GM13977 (cell line): ENCODE data around the gene LRRC10B.
"Not testable (repeated sequence)": the region's sequence is repeated elsewhere in the genome, so short reads cannot be mapped to it uniquely, and the experiment has no call there.

ENCODE experiments used
- DNase-seq: peaks from one replicate; pipeline ENCODE4 v3.0.0; 2012; ENCODE audit warnings: low spot score
- in situ Hi-C: fragments of 300-500 bp; cut with MboI; formaldehyde crosslinking; loops from one replicate; pipeline ENCODE4 v1.12.0; 2022; ENCODE audit warnings: low sequenced_read_pairs, low pct_unique_long_range_greater_than_20kb, mixed read lengths, inconsistent platforms; ENCODE audit not compliant: unreplicated experiment
- TF ChIP-seq, protein P1 (sequence below): IDR thresholded peaks from 2 replicates; pipeline ENCODE4 v1.5.1; 2012; ENCODE audit warnings: mild to moderate bottlenecking, control low read depth; ENCODE audit not compliant: insufficient read depth; ENCODE audit errors: extremely low read depth, missing control alignments

The LRRC10B gene

DNA sequence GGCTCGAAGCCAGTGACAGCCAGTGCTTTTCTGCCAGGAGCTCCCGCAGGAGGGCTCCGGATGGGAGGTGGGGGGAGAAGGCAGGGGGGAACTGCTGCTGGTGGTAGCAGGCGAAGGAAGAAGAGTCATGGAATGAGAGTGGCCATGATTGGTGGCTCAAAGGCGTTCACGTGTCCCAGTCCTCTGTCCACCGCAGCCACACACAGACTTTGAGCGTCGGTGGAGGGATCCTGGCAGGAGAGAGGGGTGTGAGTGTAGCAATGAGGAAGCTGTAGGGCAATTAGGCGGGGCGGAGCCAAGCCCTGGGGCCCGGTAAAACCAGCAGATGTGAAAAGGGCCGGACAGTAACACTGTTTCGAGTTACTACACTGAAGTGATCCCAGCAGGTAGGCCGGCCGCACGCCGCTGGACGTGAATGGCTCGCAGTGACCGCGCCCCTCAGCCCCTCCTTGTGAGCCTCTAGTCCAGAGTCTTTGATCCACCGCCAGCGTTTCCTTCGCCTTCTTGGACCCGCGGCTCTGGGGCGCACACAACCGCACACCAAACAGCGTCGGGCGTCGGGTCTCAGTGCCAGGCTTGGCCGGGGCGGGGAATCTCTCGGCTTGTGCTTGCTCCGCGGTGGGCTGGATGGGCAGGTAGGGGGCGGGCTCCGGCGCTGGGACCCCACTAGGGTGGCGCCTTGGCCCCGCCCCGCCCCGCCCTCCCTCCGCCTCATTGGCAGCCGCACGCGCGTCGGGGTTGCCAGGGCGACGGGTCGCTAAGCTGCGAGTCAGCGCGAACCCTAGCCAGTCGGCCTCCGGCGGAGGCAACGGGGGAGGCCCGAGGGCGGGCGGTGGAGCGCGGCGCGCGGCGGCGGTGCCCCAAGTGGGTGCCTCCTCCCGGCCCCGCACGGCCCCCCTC, at the start of gene LRRC10B:
Gene LRRC10B, plus strand, starts transcription at position 788 of the 900 bp plus-strand sequence. CDS start 250 bp downstream, outside the sequence.
- in situ Hi-C loops = no loop called here
- TF ChIP-seq, protein P1, sequence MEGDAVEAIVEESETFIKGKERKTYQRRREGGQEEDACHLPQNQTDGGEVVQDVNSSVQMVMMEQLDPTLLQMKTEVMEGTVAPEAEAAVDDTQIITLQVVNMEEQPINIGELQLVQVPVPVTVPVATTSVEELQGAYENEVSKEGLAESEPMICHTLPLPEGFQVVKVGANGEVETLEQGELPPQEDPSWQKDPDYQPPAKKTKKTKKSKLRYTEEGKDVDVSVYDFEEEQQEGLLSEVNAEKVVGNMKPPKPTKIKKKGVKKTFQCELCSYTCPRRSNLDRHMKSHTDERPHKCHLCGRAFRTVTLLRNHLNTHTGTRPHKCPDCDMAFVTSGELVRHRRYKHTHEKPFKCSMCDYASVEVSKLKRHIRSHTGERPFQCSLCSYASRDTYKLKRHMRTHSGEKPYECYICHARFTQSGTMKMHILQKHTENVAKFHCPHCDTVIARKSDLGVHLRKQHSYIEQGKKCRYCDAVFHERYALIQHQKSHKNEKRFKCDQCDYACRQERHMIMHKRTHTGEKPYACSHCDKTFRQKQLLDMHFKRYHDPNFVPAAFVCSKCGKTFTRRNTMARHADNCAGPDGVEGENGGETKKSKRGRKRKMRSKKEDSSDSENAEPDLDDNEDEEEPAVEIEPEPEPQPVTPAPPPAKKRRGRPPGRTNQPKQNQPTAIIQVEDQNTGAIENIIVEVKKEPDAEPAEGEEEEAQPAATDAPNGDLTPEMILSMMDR = no peak
- DNase-seq = peak; percentile 72

DNA sequence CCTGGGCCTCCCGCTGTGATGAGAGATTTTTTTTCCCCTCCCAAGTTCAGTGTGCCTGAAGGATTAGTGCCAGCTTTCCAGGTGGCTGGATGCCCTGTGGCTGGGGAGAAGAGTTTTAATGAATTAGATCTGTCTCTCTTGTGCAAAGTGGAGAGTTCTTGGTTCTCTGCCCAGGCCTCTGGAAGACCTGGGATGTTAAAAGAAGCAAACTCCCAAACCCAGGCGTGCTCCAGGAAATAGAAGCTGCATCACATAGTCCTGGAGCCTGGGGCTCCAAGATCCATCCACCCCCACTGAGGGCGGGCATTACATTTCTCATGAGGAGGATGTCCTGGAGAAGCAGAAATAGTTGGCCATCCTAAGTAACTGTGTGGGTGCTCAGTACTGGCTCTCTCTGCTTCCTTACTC, 48.1 kb upstream of the LRRC10B start:
- TF ChIP-seq, protein P1 = no peak
- in situ Hi-C loops = no loop called here
- DNase-seq = no peak

DNA sequence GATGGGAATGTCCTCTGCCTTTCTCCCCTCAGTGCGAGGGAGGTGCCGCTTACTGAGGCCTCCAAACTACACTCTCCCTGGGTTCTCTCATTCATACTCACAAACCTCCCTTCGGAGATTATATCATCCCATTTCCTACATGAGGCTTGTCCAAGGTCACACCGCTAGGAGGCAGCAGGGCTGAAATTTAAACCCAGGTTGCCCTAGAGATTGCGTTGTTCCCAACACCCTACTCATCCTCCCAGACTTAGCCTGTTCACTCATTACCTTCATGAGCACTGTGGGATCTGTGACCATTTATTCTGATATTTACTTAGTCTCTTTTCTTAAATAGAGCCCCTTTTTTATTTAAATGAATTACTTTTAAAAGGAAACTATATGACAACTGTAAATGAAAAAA, 47.6 kb upstream of the LRRC10B start:
- in situ Hi-C loops = no loop called here
- DNase-seq = no peak
- TF ChIP-seq, protein P1 = no peak

DNA sequence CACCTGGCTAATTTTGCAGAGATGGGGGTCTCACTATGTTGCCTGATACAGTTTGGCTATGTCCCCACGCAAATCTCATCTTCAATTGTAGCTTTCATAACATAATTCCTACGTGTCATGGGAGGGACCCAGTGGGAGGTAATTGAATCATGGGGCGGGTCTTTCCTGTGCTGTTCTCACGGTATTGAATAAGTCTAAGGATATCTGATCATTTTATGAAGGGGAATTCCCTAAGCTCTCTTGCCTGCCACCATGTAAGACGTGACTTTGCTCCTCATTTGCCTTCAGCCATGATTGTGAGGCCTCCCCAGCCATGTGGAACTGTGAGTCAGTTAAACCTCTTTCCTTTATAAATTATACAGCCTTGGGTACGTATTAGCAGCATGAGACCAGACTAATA, 40.9 kb upstream of the LRRC10B start:
- DNase-seq, in situ Hi-C loops: not testable (repeated sequence)

DNA sequence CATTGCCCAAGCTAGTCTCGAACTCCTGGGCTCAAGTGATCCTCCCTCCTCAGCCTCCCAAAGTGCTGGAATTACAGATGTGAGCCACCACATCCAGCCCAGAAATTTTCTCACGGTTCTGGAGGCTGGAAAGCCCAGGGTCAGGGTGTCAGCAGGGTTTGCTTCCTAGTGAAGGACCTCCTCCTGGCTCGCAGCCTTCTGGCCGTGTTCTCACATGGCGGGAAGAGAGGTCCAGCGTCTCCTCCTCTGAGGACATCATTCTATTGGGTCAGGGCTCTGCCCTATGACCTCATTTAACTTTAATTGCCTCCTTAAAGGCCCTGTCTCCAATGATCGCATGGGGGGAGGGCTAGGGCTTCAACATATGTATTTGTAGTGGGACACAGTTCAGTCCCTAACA, 40.5 kb upstream of the LRRC10B start:
- in situ Hi-C loops = no loop called here
- TF ChIP-seq, protein P1 = no peak
- no peak for DNase-seq

DNA sequence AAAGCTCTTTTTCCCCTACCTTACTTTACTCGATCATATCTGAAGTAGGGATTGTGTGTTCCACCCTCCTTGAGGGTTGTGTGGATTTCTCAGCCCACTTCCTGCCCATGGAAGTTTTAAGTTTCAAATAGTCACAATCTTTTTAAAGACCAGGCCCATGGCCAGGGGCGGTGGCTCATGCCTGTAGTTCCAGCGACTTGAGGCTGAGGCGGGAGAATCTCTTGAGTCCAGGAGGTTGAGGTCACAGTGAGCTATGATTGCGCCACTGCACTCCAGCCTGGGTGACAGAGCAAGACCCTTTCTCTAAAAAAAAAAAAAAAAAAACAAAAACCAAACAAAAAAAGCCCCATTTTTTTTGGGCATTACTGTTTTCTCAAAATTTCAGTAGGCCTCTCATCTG, 36.3 kb upstream of the LRRC10B start:
- in situ Hi-C loops = no loop called here
- DNase-seq = no peak
- TF ChIP-seq, protein P1 = no peak

DNA sequence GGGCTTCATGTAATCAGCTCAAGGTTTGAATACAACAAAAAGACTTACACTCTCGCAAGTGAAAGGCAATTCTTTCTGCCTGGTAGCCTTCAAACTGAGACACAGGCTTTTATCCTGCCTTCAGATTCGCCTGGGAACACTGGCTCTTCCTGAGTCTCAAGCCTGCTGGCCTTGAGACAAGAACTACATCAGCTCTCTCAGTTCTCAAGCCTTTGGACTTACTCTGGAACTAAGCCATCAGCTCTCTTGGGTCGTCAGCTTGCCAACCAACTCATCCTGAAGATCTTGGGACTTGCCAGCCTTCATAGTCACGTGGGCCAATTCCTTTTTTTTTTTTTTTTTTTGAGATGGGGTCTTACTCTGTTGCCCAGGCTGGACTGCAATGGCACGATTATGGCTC, 35.7 kb upstream of the LRRC10B start:
- no peak for DNase-seq
- TF ChIP-seq, protein P1 = no peak
- in situ Hi-C loops = no loop called here
